ENCODE measurements around the gene NME3. TPM values are rescaled to one million over a fixed set of nuclear protein-coding genes. Genes with fewer than 3 reads are reported as not detected.

The NME3 gene
- total RNA-seq, 1 donor from 2014 or later, result 53.8 TPM

DNA sequence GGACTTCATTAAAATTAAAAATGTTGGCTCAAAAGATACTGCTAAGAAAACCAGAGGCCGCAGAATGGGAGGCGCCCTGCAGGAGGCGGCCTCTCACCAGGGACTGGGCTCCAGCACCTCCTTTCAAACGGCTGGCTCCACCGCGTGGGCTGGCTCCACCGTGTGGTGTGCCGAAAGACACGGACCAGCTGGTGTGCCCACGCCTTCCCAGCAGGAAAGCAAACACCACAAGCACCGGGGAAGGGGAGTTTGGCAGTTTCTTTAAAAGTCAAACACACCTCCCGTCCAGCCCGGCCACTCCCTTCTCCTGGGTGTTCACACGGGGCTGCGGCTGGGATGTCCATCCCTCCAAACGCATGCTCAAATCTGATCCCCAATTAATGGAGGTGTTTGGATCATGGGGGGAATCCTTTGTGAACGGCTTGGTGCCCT lies 41.4 kb upstream of the NME3 start:
- peak; percentile 94 for DNase-seq (ENCODE audit: low spot score)
- TF ChIP-seq CTCF (IDR thresholded peaks at IDR 0.05), result peak; percentile 77
- H3K27ac Mint-ChIP-seq (ENCODE audit: unreplicated experiment), result peak overlapping the region; percentile 5
- H3K36me3 Mint-ChIP-seq (ENCODE audit: low read depth), result peaks cover 7% of the 10 kb centered on the region
- no peaks in the 10 kb centered on the region for H3K9me3 Mint-ChIP-seq (ENCODE audit: low read depth)
- no peak overlapping the region for H3K4me3 Mint-ChIP-seq (ENCODE audit: unreplicated experiment)
- no peaks in the 10 kb centered on the region for H3K27me3 Mint-ChIP-seq (ENCODE audit: low read depth)
- H3K4me1 Mint-ChIP-seq (ENCODE audit: low read depth), result peaks cover 12% of the 10 kb centered on the region

DNA sequence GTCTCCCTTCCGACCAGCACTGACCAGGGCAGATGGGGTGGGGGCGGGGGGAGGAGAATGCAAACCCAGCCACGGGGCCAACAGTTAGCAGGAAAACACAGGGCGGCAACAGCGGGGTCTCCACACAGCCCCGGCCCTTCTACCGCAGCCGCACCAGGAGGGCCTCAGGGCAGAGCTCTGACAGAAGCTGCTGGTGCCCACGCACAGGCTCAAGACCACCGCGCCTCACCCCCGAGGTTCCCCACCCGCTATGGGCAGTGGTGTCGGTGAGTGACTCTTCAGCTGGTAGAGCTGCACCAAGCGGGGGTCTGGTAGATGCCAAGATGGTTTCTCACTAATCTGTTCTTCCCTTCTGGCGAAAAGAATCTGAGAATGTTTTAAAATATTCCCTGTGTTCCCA lies 39.2 kb upstream of the NME3 start:
- peaks cover 12% of the 10 kb centered on the region for H3K4me1 Mint-ChIP-seq (ENCODE audit: low read depth)
- no peaks in the 10 kb centered on the region for H3K9me3 Mint-ChIP-seq (ENCODE audit: low read depth)
- H3K27me3 Mint-ChIP-seq (ENCODE audit: low read depth), result no peaks in the 10 kb centered on the region
- no peak overlapping the region for H3K27ac Mint-ChIP-seq (ENCODE audit: unreplicated experiment)
- DNase-seq (ENCODE audit: low spot score), result no peak
- H3K36me3 Mint-ChIP-seq (ENCODE audit: low read depth), result peaks cover 18% of the 10 kb centered on the region
- no peak for TF ChIP-seq CTCF (IDR thresholded peaks at IDR 0.05)
- no peak overlapping the region for H3K4me3 Mint-ChIP-seq (ENCODE audit: unreplicated experiment)

- Mint-ChIP-seq H3K9me3 (ENCODE audit: low read depth) (no peaks in the 10 kb centered on the region), H3K27me3 (ENCODE audit: low read depth) (no peaks in the 10 kb centered on the region), H3K27ac (ENCODE audit: unreplicated experiment) (no peak overlapping the region), H3K36me3 (ENCODE audit: low read depth) (peaks cover 16% of the 10 kb centered on the region), H3K4me3 (ENCODE audit: unreplicated experiment) (no peak overlapping the region), H3K4me1 (ENCODE audit: low read depth) (peaks cover 12% of the 10 kb centered on the region)
- no peak for TF ChIP-seq CTCF (IDR thresholded peaks at IDR 0.05)
- no peak for DNase-seq (ENCODE audit: low spot score)
These were observed 38.8 kb upstream of the NME3 start for GRCh38 chr16:1810106-1810505.

GRCh38 chr16:1809281-1809801 lies 38.0 kb upstream of the NME3 start:
- Mint-ChIP-seq H3K27me3 (ENCODE audit: low read depth) (no peaks in the 10 kb centered on the region), H3K4me3 (ENCODE audit: unreplicated experiment) (no peak overlapping the region), H3K9me3 (ENCODE audit: low read depth) (no peaks in the 10 kb centered on the region), H3K4me1 (ENCODE audit: low read depth) (peaks cover 12% of the 10 kb centered on the region), H3K27ac (ENCODE audit: unreplicated experiment) (no peak overlapping the region), H3K36me3 (ENCODE audit: low read depth) (peaks cover 16% of the 10 kb centered on the region)
- no peak for DNase-seq (ENCODE audit: low spot score)
- TF ChIP-seq CTCF (IDR thresholded peaks at IDR 0.05), result no peak

DNA sequence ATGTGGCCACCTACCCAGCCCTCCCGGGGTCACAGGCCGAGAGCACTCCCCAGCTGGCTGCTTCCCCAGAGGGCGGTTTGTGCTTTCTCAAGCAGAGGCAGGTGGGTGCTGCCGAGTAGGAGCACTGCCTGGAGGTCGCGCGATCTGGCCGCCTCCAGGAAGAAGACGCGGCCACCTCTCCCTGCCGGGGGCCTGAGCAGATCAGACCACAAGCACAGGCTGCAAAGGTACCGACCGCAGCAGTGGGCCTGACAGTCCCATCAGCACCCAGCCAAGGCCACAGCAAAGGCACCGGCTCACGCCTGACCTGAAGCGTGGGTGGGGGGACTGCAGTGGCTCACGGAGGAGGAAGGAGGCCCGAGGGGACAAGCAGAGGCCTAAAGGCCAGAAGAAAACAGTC lies 37.3 kb upstream of the NME3 start:
- no peak for DNase-seq (ENCODE audit: low spot score)
- Mint-ChIP-seq H3K27me3 (ENCODE audit: low read depth) (no peaks in the 10 kb centered on the region), H3K36me3 (ENCODE audit: low read depth) (peaks cover 16% of the 10 kb centered on the region), H3K9me3 (ENCODE audit: low read depth) (no peaks in the 10 kb centered on the region), H3K27ac (ENCODE audit: unreplicated experiment) (no peak overlapping the region), H3K4me1 (ENCODE audit: low read depth) (peaks cover 12% of the 10 kb centered on the region), H3K4me3 (ENCODE audit: unreplicated experiment) (no peak overlapping the region)
- TF ChIP-seq CTCF (IDR thresholded peaks at IDR 0.05), result no peak
